PC-3 (cell line): ENCODE measurements around the gene SDHAF1.

ENCODE experiments used
- CTCF ChIP-seq: fragments of 300-600 bp; sonication (generic); conservative IDR thresholded peaks from 2 replicates; pipeline ENCODE4 v1.5.1; 2017; ENCODE audit warnings: antibody characterized with exemption, low read depth, mild to moderate bottlenecking, low read length
- EZH2 ChIP-seq: fragments of 300-600 bp; sonication (generic); IDR thresholded peaks from one replicate; pipeline ENCODE4 v1.6.1; 2017; ENCODE audit warnings: antibody characterized with exemption, mild to moderate bottlenecking, low read length; ENCODE audit not compliant: unreplicated experiment
- EZH2phosphoT487 ChIP-seq: fragments of 300-600 bp; sonication (generic); IDR thresholded peaks from 2 replicates; pipeline ENCODE4 v1.6.1; 2018; ENCODE audit warnings: mild to moderate bottlenecking, antibody characterized with exemption, low read length, borderline replicate concordance

- no peak for TF ChIP-seq EZH2
- no peak for TF ChIP-seq CTCF
- no peak for TF ChIP-seq EZH2phosphoT487
Observed at GRCh38 chr19:35983177-35983576, 11.8 kb upstream of the SDHAF1 start.
